Adrenal gland (tissue), 12 donors: ENCODE measurements around the gene MED27. TPM values are rescaled to one million over a fixed set of nuclear protein-coding genes. Genes with fewer than 3 reads are reported as not detected.

Source experiments
- DNase-seq, 7 donors: peaks; one replicate each; pipeline ENCODE4 v3.0.0-alpha.2; 2019 to 2020
- H3K27ac ChIP-seq, 5 donors: fragments of 200-600 bp; sonication (generic) in 4 of 5; 1 replicate in 3 of 5; 2 replicates in 2 of 5; pipeline versions ENCODE4 v1.5.1 to v1.8.0; 2016 to 2020; ENCODE audit warnings: mild to moderate bottlenecking in 1 of 5
- H3K27me3 ChIP-seq: fragments of 200-600 bp; 2 replicates; pipeline ENCODE4 v1.8.0; 2021
- H3K36me3 ChIP-seq, 2 donors: fragments of 200-600 bp; replicated peaks in 1 of 2; 1 replicate in 1 of 2; 2 replicates in 1 of 2; pipeline versions ENCODE4 v1.5.1 to v1.8.0; 2018 to 2022
- H3K4me1 ChIP-seq, 2 donors: fragments of 200-600 bp; replicated peaks in 1 of 2; 1 replicate in 1 of 2; 2 replicates in 1 of 2; pipeline versions ENCODE4 v1.5.1 to v1.8.0; 2018 to 2021
- H3K4me3 ChIP-seq, 4 donors: fragments of 200-600 bp; sonication (generic) in 3 of 4; one replicate each; pipeline ENCODE4 v1.5.1; 2016 to 2018
- H3K9me3 ChIP-seq, 3 donors: fragments of 200-600 bp; sonication (generic) in 1 of 3; replicated peaks in 1 of 3; 1 replicate in 2 of 3; 2 replicates in 1 of 3; pipeline versions ENCODE4 v1.5.1 to v1.8.0; 2016 to 2021
- CTCF ChIP-seq, 6 experiments: fragments of 450-650 bp in 4 of 6; fragments of 200-600 bp in 2 of 6; sonication (generic) in 1 of 6; IDR thresholded peaks; 1 replicate in 5 of 6; 2 replicates in 1 of 6; pipeline versions ENCODE4 v1.5.1 to v1.8.0; 2016 to 2021; ENCODE audit warnings: antibody characterized with exemption in 6 of 6, mild to moderate bottlenecking in 2 of 6, moderate library complexity in 1 of 6
- POLR2A ChIP-seq, 2 donors: fragments of 450-650 bp; IDR thresholded peaks; one replicate each; pipeline ENCODE4 v1.6.1; 2017; ENCODE audit warnings: antibody characterized with exemption in 2 of 2, mild to moderate bottlenecking in 2 of 2, moderate library complexity in 1 of 2
- WGBS, 4 donors: extraction: QIAGEN DNeasy Blood & Tissue Kit in 2 of 4; methylation state at CpG; one replicate each; pipeline versions ENCODE4 v1.1.5 to v1.1.7; 2013 to 2017; 5-methylcytosine and 5-hydroxymethylcytosine counted together
- intact Hi-C, 2 donors: fragments of 100-400 bp; cut with DNase I; formaldehyde crosslinking; loops; one replicate each; pipeline versions ENCODE4 v1.14.1 to v1.15.0; 2022 to 2023
- polyA plus RNA-seq, 3 donors: library from polyadenylated mRNA; stranded (reverse); fragments of 200-250 nt in 2 of 3; fragments of 350-450 nt in 1 of 3; fragmentation: Illumina TruSeq in 1 of 3; extraction: RNeasy Lipid Tissue Mini Kit (QIAGEN cat#74804) in 1 of 3; gene quantifications; one replicate each; pipeline ENCODE4 v1.2.3, GENCODE V29; 2013 to 2014
- total RNA-seq, 9 donors: library from RNA; depleted of rRNA in 4 of 9; stranded (reverse); fragments of >200 nt in 4 of 9; fragments of 120-200 nt in 1 of 9; fragmentation: NEBNext Ultra II Directional in 1 of 9; extraction: Animal tissue kit (Norgen Biotek cat#: 25700) in 1 of 9; gene quantifications; one replicate each; pipeline versions ENCODE4 v1.1.0 to v1.2.4, GENCODE V29; 2013 to 2023
- donor health status: healthy with polysubstance abuse.
- donor health status: Bipolar disorder and iron deficiency.
- donor health status: DM: yes; HTN: yes; CAD: no.
- donor health status: DM: no; HTN: no; CAD: no.
- donor health status: DM: no; HTN: no; CAD: no.
- donor health status: DM: yes; HTN: yes; CAD: no.

The MED27 gene
- total and polyA plus RNA-seq, 12 donors: 12.2 to 37.4 (median 15.9) TPM

DNA sequence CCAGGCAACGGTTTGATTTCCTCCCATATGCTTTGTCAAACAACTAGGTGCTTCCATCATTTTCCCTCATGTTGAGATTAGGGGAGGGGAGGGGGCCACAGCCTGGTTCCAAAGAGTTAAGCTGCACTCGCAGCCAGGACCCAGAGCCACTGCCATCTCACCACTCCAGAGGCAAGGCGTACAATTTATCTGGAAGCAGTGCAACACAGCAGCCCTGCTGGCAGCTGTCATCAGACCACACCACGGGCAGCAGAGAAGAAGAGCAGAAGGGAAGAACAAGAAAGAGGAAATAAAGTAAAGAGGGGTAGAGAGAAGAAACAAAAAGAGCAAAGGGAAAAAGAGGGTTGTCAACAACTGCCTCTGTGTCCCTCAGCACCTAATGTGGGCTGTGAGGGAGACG, 38.9 kb downstream of the MED27 start:
- WGBS, 4 donors: 84 to 89% (median 85%) methylated on average over 5 of the region's 5 CpGs
- DNase-seq: no peak
- Histone ChIP-seq H3K27me3 (no peaks in the 10 kb centered on the region), H3K4me1 (peaks cover 0 to 17% of the 10 kb centered on the region in 2 donors), H3K9me3 (no peaks in the 10 kb centered on the region), H3K4me3 (no peak overlapping the region), H3K27ac (no peak overlapping the region), H3K36me3 (no peaks in the 10 kb centered on the region)
- intact Hi-C loops: no loop called here
- TF ChIP-seq CTCF (IDR thresholded peaks at IDR 0.05): no peak
- TF ChIP-seq POLR2A (IDR thresholded peaks at IDR 0.05): no peak

DNA sequence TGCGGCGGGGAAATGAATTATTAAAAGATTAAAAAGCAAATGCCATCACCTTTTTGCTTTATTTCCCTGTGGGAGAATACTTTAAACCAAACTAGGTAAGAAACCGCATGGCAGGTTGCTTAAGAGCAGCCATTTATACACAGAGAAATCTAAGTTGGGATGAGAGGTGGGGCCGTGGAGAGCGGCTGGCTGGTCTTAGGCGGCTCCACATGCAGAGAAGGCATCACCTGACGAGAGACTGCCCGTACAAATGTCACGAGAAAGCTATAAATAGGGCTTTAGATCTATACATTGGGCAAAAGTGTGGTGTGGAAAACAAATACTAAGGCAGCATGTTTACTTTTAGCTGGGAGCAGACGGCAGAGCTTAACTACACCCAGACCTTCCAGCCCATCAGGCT, 39.4 kb downstream of the MED27 start:
- Histone ChIP-seq H3K9me3 (no peaks in the 10 kb centered on the region), H3K27ac (no peak overlapping the region), H3K27me3 (no peaks in the 10 kb centered on the region), H3K36me3 (no peaks in the 10 kb centered on the region), H3K4me1 (peaks cover 0 to 17% of the 10 kb centered on the region in 2 donors), H3K4me3 (no peak overlapping the region)
- intact Hi-C loops: no loop called here
- 93 to 94% (median 94%) methylated on average over 10 of the region's 10 CpGs for WGBS, 4 donors
- no peak for DNase-seq
- no peak for TF ChIP-seq POLR2A (IDR thresholded peaks at IDR 0.05)
- no peak for TF ChIP-seq CTCF (IDR thresholded peaks at IDR 0.05)

DNA sequence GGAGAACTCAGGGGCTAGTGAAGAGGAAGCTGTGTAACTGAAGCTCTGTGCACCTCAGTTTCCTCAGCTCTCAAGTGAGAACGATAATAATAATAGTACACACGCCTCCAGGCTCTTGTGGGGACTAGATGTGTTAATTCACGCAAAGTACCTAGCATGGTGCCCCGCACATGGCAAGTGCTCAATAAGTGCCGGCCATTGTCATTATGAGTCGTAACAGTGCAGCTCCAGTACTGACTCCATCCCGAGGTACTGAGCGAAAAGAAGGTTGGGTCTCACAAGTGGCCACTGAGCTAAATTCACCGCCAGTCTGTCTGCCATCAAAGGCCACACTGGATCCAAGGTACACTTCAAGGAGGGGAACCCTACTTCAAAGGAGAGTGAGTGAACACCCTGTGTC, 40.4 kb downstream of the MED27 start:
- no peak overlapping the region for H3K4me3 ChIP-seq
- intact Hi-C loops: no loop called here
- H3K27me3 ChIP-seq: no peaks in the 10 kb centered on the region
- H3K4me1 ChIP-seq: peaks cover 0 to 10% of the 10 kb centered on the region in 2 donors
- no peak for DNase-seq
- H3K9me3 ChIP-seq: no peaks in the 10 kb centered on the region
- TF ChIP-seq POLR2A (IDR thresholded peaks at IDR 0.05): no peak
- TF ChIP-seq CTCF (IDR thresholded peaks at IDR 0.05): no peak
- WGBS, 4 donors: 92 to 95% (median 93%) methylated on average over 9 of the region's 9 CpGs
- no peak overlapping the region for H3K27ac ChIP-seq
- H3K36me3 ChIP-seq: no peaks in the 10 kb centered on the region

DNA sequence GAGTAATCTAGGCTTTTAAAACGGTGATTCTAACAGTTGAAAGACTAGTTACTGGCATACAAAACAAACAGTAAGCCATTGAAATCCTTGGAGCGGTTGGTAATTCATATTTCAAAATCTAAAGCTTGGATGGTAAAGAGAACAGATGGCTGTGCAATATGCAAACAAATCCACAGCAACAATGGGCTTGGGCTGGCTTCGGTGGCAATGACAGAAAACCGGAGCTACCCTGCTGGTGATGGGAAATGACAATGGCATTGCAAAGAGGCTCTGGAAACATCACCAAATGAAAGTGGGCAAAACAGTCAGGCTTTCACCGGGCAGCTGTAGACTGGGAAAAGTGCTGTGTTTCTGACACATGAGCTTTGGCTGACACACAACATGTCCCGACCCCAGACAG, 42.2 kb downstream of the MED27 start:
- Histone ChIP-seq H3K36me3 (no peaks in the 10 kb centered on the region), H3K4me3 (no peak overlapping the region), H3K27me3 (no peaks in the 10 kb centered on the region), H3K4me1 (peaks cover 0 to 3% of the 10 kb centered on the region in 2 donors), H3K27ac (no peak overlapping the region), H3K9me3 (no peaks in the 10 kb centered on the region)
- intact Hi-C loops: no loop called here
- TF ChIP-seq CTCF (IDR thresholded peaks at IDR 0.05) (no peak), POLR2A (IDR thresholded peaks at IDR 0.05) (no peak)
- 89 to 93% (median 91%) methylated on average over 6 of the region's 6 CpGs for WGBS, 4 donors
- DNase-seq: no peak
